ENCODE data around the gene KTN1.

- no peak for TF ChIP-seq CTCF (IDR thresholded peaks at IDR 0.05; ENCODE audit: poor library complexity, severe bottlenecking)
- TF ChIP-seq EZH2 (IDR thresholded peaks at IDR 0.05; ENCODE audit: borderline replicate concordance, insufficient read depth, low read length, poor library complexity, severe bottlenecking): no peak
These were observed 85.2 kb downstream of the KTN1 start for GRCh38 chr14:55665067-55665675.

All from neural cell (in vitro differentiated cells).